ENCODE measurements around the gene NOP53.

GRCh38 chr19:47762151-47762550 lies 16.8 kb downstream of the NOP53 start:
- TF ChIP-seq POLR2AphosphoS5 (IDR thresholded peaks at IDR 0.05; ENCODE audit: low read depth, low read length): no peak
- TF ChIP-seq POLR2A (IDR thresholded peaks at IDR 0.05; ENCODE audit: low read depth, low read length): no peak
